DND-41 (cell line): Measurements from ENCODE around the gene GPC6.

Source experiments
- ATAC-seq: fragments of 200-7000 bp; cut with Tn5 transposase; 3 replicates; pipeline ENCODE4 v1.9.1; 2021; ENCODE audit warnings: low read depth; ENCODE audit not compliant: insufficient read depth
- DNase-seq: peaks from one replicate; pipeline ENCODE4 v3.0.0-alpha.2; 2020
- H2AFZ ChIP-seq: 2 replicates; pipeline ENCODE4 v1.6.0; 2012; ENCODE audit warnings: low read depth, low read length
- H3K27ac ChIP-seq: 2 replicates; pipeline ENCODE4 v1.5.1; 2012; ENCODE audit warnings: low read length, inconsistent platforms
- H3K27me3 ChIP-seq: fragments of 200-600 bp; sonication (generic); 2 replicates; pipeline ENCODE4 v1.6.0; 2012; ENCODE audit warnings: low read length, mild to moderate bottlenecking, inconsistent platforms; ENCODE audit not compliant: insufficient read depth, poor library complexity
- H3K36me3 ChIP-seq: 2 replicates; pipeline ENCODE4 v1.5.1; 2012; ENCODE audit warnings: low read length, inconsistent platforms; ENCODE audit not compliant: insufficient read depth
- H3K4me1 ChIP-seq: 2 replicates; pipeline ENCODE4 v1.5.1; 2012; ENCODE audit warnings: mild to moderate bottlenecking, low read length; ENCODE audit not compliant: insufficient read depth
- H3K4me2 ChIP-seq: 2 replicates; pipeline ENCODE4 v1.6.0; 2012; ENCODE audit warnings: mild to moderate bottlenecking, moderate library complexity, low read length, inconsistent platforms; ENCODE audit not compliant: insufficient read depth
- H3K4me3 ChIP-seq, 2 experiments: fragments of 200-600 bp in 1 of 2; shearing (Covaris generic) in 1 of 2; 2 replicates each; pipeline ENCODE4 v1.5.1; 2012 to 2016; ENCODE audit warnings: inconsistent platforms in 2 of 2, low read length in 2 of 2, mild to moderate bottlenecking in 2 of 2, low read depth in 1 of 2, moderate library complexity in 1 of 2
- H3K79me2 ChIP-seq: 2 replicates; pipeline ENCODE4 v1.6.0; 2012; ENCODE audit warnings: low read length, inconsistent platforms; ENCODE audit not compliant: insufficient read depth
- H3K9ac ChIP-seq: 2 replicates; pipeline ENCODE4 v1.6.0; 2012; ENCODE audit warnings: low read depth, mild to moderate bottlenecking, inconsistent platforms, low read length, moderate library complexity
- H3K9me3 ChIP-seq: 2 replicates; pipeline ENCODE4 v1.5.1; 2012; ENCODE audit warnings: low read length, moderate library complexity, mild to moderate bottlenecking, inconsistent platforms; ENCODE audit not compliant: insufficient read depth, severe bottlenecking
- H4K20me1 ChIP-seq: 2 replicates; pipeline ENCODE4 v1.6.0; 2012; ENCODE audit warnings: low read length; ENCODE audit not compliant: insufficient read depth
- CTCF ChIP-seq: IDR thresholded peaks from 2 replicates; pipeline ENCODE4 v1.5.1; 2012; ENCODE audit warnings: borderline replicate concordance, low read length, moderate library complexity, mild to moderate bottlenecking; ENCODE audit not compliant: poor library complexity, severe bottlenecking; ENCODE audit errors: extremely low read depth
- EZH2 ChIP-seq: IDR thresholded peaks from 3 replicates; pipeline ENCODE4 v1.6.1; 2012; ENCODE audit warnings: borderline replicate concordance, low read depth, mild to moderate bottlenecking, moderate library complexity, low read length, inconsistent platforms; ENCODE audit not compliant: severe bottlenecking

GPC6 gene

GRCh38 chr13:93190006-93190405 is 36.6 kb upstream of the GPC6 start:
- no peaks in the 10 kb centered on the region for H3K79me2 ChIP-seq
- H3K9ac ChIP-seq = no peak overlapping the region
- no peaks in the 10 kb centered on the region for H3K4me1 ChIP-seq
- H3K27ac ChIP-seq = no peak overlapping the region
- no peaks in the 10 kb centered on the region for H3K36me3 ChIP-seq
- H3K4me2 ChIP-seq = no peak overlapping the region
- 0 out of 4 replicates have a peak overlapping the region, but pooled peaks of 1 of the 2 experiments have one; percentile 10 for H3K4me3 ChIP-seq
- no peaks in the 10 kb centered on the region for H3K27me3 ChIP-seq
- no peak for ATAC-seq
- H4K20me1 ChIP-seq = no peaks in the 10 kb centered on the region
- no peak overlapping the region for H2AFZ ChIP-seq
- no peaks in the 10 kb centered on the region for H3K9me3 ChIP-seq
- TF ChIP-seq EZH2 (no peak), CTCF (no peak)
- DNase-seq = no peak

GRCh38 chr13:93193682-93194081 is 32.9 kb upstream of the GPC6 start:
- Histone ChIP-seq H3K27me3 (no peaks in the 10 kb centered on the region), H3K9me3 (no peaks in the 10 kb centered on the region), H3K79me2 (no peaks in the 10 kb centered on the region), H3K27ac (no peak overlapping the region), H3K4me2 (no peak overlapping the region), H3K4me3 (no peak overlapping the region), H4K20me1 (no peaks in the 10 kb centered on the region), H3K36me3 (no peaks in the 10 kb centered on the region), H3K9ac (no peak overlapping the region), H2AFZ (no peak overlapping the region), H3K4me1 (no peaks in the 10 kb centered on the region)
- no peak for TF ChIP-seq EZH2
- TF ChIP-seq CTCF = no peak
- no peak for ATAC-seq
- no peak for DNase-seq

GRCh38 chr13:93199856-93200255 is 26.8 kb upstream of the GPC6 start:
- Histone ChIP-seq H3K27me3 (no peaks in the 10 kb centered on the region), H3K9ac (no peak overlapping the region), H3K9me3 (no peaks in the 10 kb centered on the region), H4K20me1 (no peaks in the 10 kb centered on the region), H3K36me3 (no peaks in the 10 kb centered on the region), H3K4me2 (no peak overlapping the region), H3K27ac (no peak overlapping the region), H3K4me1 (no peaks in the 10 kb centered on the region), H2AFZ (no peak overlapping the region), H3K4me3 (no peak overlapping the region), H3K79me2 (no peaks in the 10 kb centered on the region)
- no peak for DNase-seq
- TF ChIP-seq EZH2 (no peak), CTCF (no peak)
- ATAC-seq = no peak

- Histone ChIP-seq H3K79me2 (no peaks in the 10 kb centered on the region), H3K27ac (no peak overlapping the region), H3K36me3 (no peaks in the 10 kb centered on the region), H3K27me3 (no peaks in the 10 kb centered on the region), H2AFZ (no peak overlapping the region), H3K9ac (no peak overlapping the region), H3K9me3 (no peaks in the 10 kb centered on the region), H4K20me1 (no peaks in the 10 kb centered on the region), H3K4me2 (no peak overlapping the region), H3K4me1 (no peaks in the 10 kb centered on the region), H3K4me3 (no peak overlapping the region)
- no peak for DNase-seq
- no peak for ATAC-seq
- TF ChIP-seq CTCF (no peak), EZH2 (no peak)
Measured at GRCh38 chr13:93200626-93201025, 26.0 kb upstream of the GPC6 start.
